Left cardiac atrium (tissue), 4 donors: ENCODE data around the gene STK39. TPM values are rescaled to one million over a fixed set of nuclear protein-coding genes. Genes with fewer than 3 reads are reported as not detected.

ENCODE experiments used
- ATAC-seq, 2 donors: fragments of 200-7000 bp; cut with Tn5 transposase; one replicate each; pipeline ENCODE4 v1.9.1; 2020; ENCODE audit warnings: mild to moderate bottlenecking in 2 of 2, moderate library complexity in 2 of 2
- DNase-seq: peaks from one replicate; pipeline ENCODE4 v3.0.0-alpha.2; 2020
- intact Hi-C, 2 donors: fragments of 100-400 bp; cut with DNase I; formaldehyde crosslinking; loops; one replicate each; pipeline versions ENCODE4 v1.14.1 to v1.15.1; 2022 to 2023
- total RNA-seq, 2 donors: library from RNA; stranded (reverse); fragmentation: NEBNext Ultra II Directional; extraction: Animal tissue kit (Norgen Biotek cat#: 25700); gene quantifications; one replicate each; pipeline ENCODE4 v1.2.1, GENCODE V29; 2021
- donor health status: DM: no; HTN: yes; CAD: no.
- donor health status: DM: no; HTN: yes; CAD: no; lungs with severe emphysema.
- donor health status: DM: yes; HTN: yes; CAD: no.
- donor health status: Dilated cardiomyopathy.

Gene STK39
- total RNA-seq, 2 donors from 2014 or later = 12.3 to 14.1 TPM

- ATAC-seq (peak in 1 of 2 donors; percentile 40), DNase-seq (no peak)
- intact Hi-C loops = no loop called here
Measured at GRCh38 chr2:168147830-168148794, 99.3 kb downstream of the STK39 start.

DNA sequence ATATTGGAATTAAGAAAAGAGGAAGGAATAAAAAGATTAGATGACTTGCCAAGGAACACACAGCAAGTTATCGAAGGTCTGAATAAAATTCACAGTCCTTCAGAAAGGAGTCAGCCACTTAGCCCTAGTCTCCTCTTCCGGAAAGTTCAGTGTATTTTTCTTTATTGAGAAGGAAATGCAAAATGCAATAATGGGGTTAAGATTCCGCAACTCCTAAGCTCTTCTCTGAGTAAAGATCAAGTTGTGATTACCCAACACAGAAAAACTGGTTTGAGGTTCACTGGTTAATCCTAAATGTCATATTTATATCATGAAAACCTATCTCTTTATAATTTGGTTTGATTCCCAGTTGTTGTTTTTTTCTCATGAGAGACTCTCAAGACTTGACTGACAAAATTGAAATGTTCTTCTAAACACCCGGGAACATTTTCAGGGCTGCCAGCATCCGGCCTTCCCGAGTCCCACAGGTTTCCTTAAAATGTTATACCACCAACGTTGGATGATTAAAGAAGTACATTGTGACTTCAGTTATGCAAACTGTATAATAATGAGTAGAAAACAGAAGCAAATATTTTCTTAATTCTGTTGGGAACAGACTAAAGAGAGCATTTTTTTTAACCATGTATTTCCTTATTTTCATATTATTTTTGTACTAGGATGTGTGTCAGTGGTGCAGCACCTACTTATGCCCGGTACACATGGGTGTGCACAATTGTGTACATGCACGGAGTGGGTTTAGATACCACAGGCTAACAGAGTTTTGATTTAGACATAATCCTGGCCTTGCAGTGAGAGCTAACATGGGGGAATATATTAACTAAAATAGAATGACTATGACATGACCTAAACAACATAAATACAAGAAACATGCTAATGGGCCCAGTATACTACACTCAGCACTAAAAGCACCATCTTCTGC is 100.2 kb downstream of the STK39 start:
- intact Hi-C loops = no loop called here
- ATAC-seq (no peak), DNase-seq (no peak)

- DNase-seq (no peak), ATAC-seq (no peak)
- intact Hi-C loops = no loop called here
Measured at GRCh38 chr2:168145426-168146310, 101.7 kb downstream of the STK39 start.

DNA sequence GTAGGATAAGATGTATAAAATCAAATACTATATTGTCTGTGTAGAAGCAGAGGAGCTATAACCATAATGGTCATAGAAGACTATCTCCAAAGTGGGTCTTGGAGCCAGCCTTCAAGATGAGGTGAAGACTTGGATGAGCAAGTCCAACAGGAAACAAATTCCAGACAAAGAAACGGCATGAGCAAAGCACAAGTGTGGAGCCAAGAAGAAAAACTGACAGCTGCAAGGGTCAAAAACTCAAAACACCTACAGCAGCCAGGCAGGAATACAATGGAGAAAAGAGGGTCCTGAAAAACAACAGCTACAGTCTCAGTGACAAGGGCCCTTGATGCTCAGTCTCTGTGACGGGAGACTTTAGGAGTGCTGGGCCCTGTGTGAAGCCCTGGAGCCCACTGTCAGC is 102.4 kb downstream of the STK39 start:
- no peak for ATAC-seq
- intact Hi-C loops = no loop called here
- DNase-seq = no peak

DNA sequence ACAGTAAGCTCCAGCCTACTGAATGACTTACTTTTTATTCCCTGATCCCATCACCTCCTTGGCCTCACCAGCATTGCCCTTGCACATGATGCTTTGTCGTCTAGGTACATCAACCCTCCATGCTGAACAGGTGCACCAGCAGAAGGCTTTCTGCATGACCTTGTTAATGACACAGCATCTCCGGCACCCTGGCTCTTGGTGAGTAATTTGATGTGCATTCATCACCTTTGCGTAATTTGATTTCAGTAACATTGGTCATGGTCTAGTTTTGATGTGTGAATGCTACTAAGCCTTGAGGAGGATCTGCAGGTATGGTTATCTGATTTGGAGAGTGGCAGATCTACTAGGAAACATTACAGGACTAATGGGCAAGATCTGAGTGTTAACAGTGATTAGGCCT is 103.6 kb downstream of the STK39 start:
- ATAC-seq (no peak), DNase-seq (no peak)
- intact Hi-C loops = no loop called here

DNA sequence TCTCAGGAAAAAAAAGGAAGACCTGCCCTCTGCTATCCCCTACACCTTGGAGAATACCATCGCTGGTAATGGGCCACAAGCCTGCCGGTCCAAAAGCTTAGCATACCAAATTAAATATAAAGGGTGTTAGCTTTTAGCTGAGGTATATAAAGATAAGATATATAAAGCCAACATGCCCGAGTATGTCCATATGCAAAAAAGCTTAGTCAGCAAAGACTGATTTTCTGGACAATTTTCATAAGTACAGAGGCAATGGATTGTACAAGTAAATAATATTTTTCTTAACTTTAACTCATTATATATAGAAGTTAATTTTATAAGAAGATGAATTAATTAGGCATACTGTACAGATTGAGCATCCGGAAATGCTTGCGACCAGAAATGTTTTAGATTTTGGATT is 106.5 kb downstream of the STK39 start:
- intact Hi-C loops = no loop called here
- DNase-seq = no peak
- no peak for ATAC-seq

GRCh38 chr2:168139852-168140251 is 107.5 kb downstream of the STK39 start:
- no peak for ATAC-seq
- no peak for DNase-seq
- intact Hi-C loops = loop anchor here in 1 of 2 donors (5.0 to 10.0 kb wide), 2 partner anchors 107 to 175 kb away; partner anchors contain the start of gene STK39

- no peak for ATAC-seq
- no peak for DNase-seq
- intact Hi-C loops = loop anchor here in 1 of 2 donors (5.0 to 10.0 kb wide), 2 partner anchors 108 to 176 kb away; partner anchors contain the start of gene STK39
Measured at GRCh38 chr2:168138901-168139300, 108.5 kb downstream of the STK39 start.

- peak; percentile 43 to 86 for ATAC-seq
- intact Hi-C loops = loop anchor here in 1 of 2 donors (5.0 to 10.0 kb wide), 2 partner anchors 109 to 176 kb away; partner anchors contain the start of gene STK39
- DNase-seq = no peak
Measured at GRCh38 chr2:168138374-168138773, 109.0 kb downstream of the STK39 start.

- intact Hi-C loops = loop anchor here in 1 of 2 donors (5.0 to 10.0 kb wide), 2 partner anchors 110 to 177 kb away; partner anchors contain the start of gene STK39
- ATAC-seq = no peak
Measured at GRCh38 chr2:168137510-168138180, 109.8 kb downstream of the STK39 start.

GRCh38 chr2:168136392-168136977 is 110.9 kb downstream of the STK39 start:
- intact Hi-C loops = loop anchor here in 1 of 2 donors (5.0 to 10.0 kb wide), 2 partner anchors 111 to 178 kb away; partner anchors contain the start of gene STK39
- peak in 1 of 2 donors; percentile 39 for ATAC-seq
- DNase-seq = no peak

More at GRCh38 chr2:168137510-168138180, 109.8 kb downstream of the STK39 start:
- no peak for DNase-seq

GRCh38 chr2:168135630-168136029 is 111.8 kb downstream of the STK39 start:
- DNase-seq = no peak
- no peak for ATAC-seq
- intact Hi-C loops = loop anchor here in 1 of 2 donors (5.0 to 10.0 kb wide), 2 partner anchors 112 to 179 kb away; partner anchors contain the start of gene STK39

- ATAC-seq (no peak), DNase-seq (no peak)
- intact Hi-C loops = loop anchor here in 1 of 2 donors (5.0 to 10.0 kb wide), 2 partner anchors 112 to 180 kb away; partner anchors contain the start of gene STK39
Measured at GRCh38 chr2:168135121-168135520, 112.3 kb downstream of the STK39 start.

DNA sequence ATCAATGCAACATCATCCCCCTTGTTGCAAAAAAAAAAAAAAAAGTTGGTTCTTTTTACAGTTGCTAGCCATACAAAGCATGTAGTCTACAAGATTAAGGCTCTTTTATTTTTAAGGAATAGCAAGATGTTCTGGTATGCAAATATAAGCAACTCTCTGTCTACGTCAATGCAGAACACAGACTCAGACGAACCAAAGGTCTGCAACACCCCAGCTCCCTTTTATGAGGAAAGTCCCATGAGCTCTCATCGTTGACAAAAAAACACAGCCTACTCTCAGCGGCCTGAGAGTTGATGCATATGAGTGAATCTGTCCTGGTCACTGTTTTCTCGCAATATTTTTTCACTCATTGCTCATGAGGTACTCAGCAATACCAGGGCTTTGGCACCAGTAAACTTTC is 112.9 kb downstream of the STK39 start:
- no peak for ATAC-seq
- no peak for DNase-seq
- intact Hi-C loops = loop anchor here in 1 of 2 donors (10.0 kb wide), 1 partner anchor 180 kb away; no protein-coding TSS in a partner anchor

DNA sequence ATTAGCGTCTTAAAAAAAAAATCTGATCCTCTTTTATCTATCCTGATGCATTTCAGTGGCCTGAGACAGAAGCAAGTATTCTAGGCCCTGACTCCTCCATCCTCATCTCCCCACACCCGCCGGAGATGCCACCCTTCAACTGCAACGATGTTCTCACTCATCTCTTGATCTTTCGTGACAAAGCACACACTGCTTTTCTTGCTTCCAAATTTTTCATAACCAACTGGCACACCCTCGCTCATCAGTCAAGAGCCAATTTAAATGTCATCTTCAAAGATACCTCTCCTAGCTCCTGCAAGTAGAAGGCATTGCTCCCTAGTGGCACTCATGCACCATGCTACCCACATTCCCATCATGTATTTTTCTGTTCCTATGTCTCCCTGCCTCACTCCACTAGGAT is 115.0 kb downstream of the STK39 start:
- ATAC-seq = no peak
- intact Hi-C loops = loop anchor here in 1 of 2 donors (10.0 kb wide), 1 partner anchor 182 kb away; no protein-coding TSS in a partner anchor
- no peak for DNase-seq

DNA sequence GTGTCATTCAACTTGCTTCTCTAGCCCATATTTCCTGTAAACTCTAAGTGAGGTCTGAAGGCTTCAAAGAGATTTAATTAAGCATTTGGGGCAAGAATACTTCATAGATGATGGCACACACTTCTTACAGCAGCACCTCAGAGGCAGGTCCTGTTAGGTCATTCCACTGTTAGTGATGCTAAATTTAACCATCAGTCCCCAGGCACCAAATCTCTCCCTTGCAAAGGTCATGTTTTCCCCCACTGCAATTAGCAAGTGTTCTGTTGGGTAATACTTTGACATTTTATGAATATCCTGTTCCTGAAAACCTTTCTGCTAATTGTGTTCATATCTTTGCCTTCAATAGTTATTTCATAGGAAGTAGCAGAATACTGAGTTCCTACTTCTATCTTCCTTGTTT is 117.0 kb downstream of the STK39 start:
- no peak for DNase-seq
- intact Hi-C loops = loop anchor here in 1 of 2 donors (10.0 kb wide), 1 partner anchor 184 kb away; no protein-coding TSS in a partner anchor
- peak; percentile 57 to 73 for ATAC-seq

GRCh38 chr2:168127371-168127770 is 120.0 kb downstream of the STK39 start:
- ATAC-seq (no peak), DNase-seq (no peak)
- intact Hi-C loops = no loop called here
